Measurements from ENCODE around the gene HTR3B. TPM values are rescaled to one million over a fixed set of nuclear protein-coding genes. Genes with fewer than 3 reads are reported as not detected.

Gene HTR3B
- total and polyA plus RNA-seq, 10 of the 15 experiments (the other 5 are each of a cell fraction or from before 2014, with no cell fraction given) = not detected

DNA sequence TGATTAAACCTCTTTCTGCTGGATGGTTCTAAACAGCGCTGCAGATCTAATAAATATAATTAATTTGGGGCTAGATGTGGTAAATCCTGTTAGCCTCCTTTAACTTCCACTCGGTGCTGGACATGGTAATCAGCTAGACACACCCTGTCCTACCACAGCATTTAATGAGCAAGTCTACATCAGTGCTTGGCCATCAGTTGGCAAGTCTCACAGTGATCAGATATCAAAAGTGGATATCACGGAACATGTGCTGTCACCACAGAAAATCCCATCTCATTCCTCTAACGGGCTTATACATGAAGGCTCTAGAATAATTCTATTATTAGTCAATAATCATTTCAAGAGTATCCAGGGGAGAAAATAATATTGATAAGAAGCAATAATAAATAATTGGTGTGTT lies 23.6 kb upstream of the HTR3B start:
- intact Hi-C loops (cut with micrococcal nuclease; ENCODE audit: unreplicated experiment) = no loop called here
- no peak overlapping the region for H3K4me3 ChIP-seq
- no peak for FAIRE-seq
- ChIA-PET SMC1A (ENCODE audit: uncharacterized antibody, unreplicated experiment) (no interaction called here), RAD21 (ENCODE audit: unreplicated experiment) (no interaction called here), POLR2A (no interaction called here), CTCF (no interaction called here)
- no peak overlapping the region for H2AFZ ChIP-seq (ENCODE audit: control insufficient read depth, low read depth, low read length)
- no peak for ATAC-seq
- no peak overlapping the region for H3K27ac ChIP-seq (ENCODE audit: control insufficient read depth, insufficient read depth)
- in situ Hi-C loops (cut with MboI) = no loop called here
- 50% methylated on average over 4 of the region's 4 CpGs for WGBS (ENCODE audit: insufficient coverage, insufficient replicate concordance, low lambda C conversion rate, missing lambda C conversion rate)
- BruUV-seq (replicated peaks) = no TSS peak
- H3K4me2 ChIP-seq (ENCODE audit: control insufficient read depth, insufficient read depth) = no peak overlapping the region
- no peak for DNase-seq (ENCODE audit: low read depth, low spot score)
- no peak for TF ChIP-seq SUPT20H (IDR thresholded peaks at IDR 0.05; ENCODE audit: borderline replicate concordance, control insufficient read depth, low read depth, low read length)
- no peak for TF ChIP-seq MYC (IDR thresholded peaks at IDR 0.05; ENCODE audit: insufficient read depth, insufficient read length, insufficient replicate concordance, low read length, severe bottlenecking)
- TF ChIP-seq CEBPB (IDR thresholded peaks at IDR 0.05; ENCODE audit: borderline replicate concordance in 1 of 2, low read depth in 2 of 2, low read length in 2 of 2) = no peak
- TF ChIP-seq RAD21 (IDR thresholded peaks at IDR 0.05; ENCODE audit: insufficient read depth, low read depth, low read length) = no peak
- no peaks in the 10 kb centered on the region for H3K36me3 ChIP-seq (ENCODE audit: control insufficient read depth in 2 of 2, insufficient read depth in 2 of 2, low read length in 1 of 2)
- no peaks in the 10 kb centered on the region for H4K20me1 ChIP-seq (ENCODE audit: control insufficient read depth, insufficient read depth)
- no peaks in the 10 kb centered on the region; the same call in 2 of the 3 replicates for H3K9me3 ChIP-seq (replicated peaks; ENCODE audit: control insufficient read depth, insufficient read depth, low read length)
- H3K79me2 ChIP-seq (ENCODE audit: control insufficient read depth, insufficient read depth, low read length) = no peaks in the 10 kb centered on the region; the same call in 1 of the 2 replicates
- peaks cover 13% of the 10 kb centered on the region for H3K4me1 ChIP-seq (ENCODE audit: control insufficient read depth, insufficient read depth, low read length)
- H3K9ac ChIP-seq (ENCODE audit: control insufficient read depth, insufficient read depth, low read length) = no peak overlapping the region
- no peaks in the 10 kb centered on the region for H3K27me3 ChIP-seq (replicated peaks in 1 of 2; ENCODE audit: control insufficient read depth in 2 of 2, insufficient read depth in 2 of 2, low read length in 1 of 2)

DNA sequence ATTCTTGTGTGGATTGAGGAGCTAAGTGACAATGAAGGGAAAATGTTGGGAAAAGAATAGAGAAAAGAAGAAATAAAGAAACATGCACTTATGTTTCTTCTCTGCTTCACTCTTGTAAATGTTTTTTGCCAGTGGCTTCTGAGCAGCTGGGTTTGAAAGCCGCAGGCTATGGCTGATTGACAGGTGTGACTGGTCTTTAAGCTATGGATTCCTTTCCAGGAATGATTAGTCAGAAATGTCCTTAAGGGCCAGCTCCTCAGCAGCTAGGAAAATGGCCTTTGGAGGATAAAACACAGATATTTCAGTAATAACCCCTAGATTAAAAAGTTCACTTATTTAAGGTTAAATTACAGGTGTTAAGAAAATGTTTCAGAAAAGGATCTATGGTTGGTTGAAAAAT lies 22.7 kb upstream of the HTR3B start:
- H3K9ac ChIP-seq (ENCODE audit: control insufficient read depth, insufficient read depth, low read length) = no peak overlapping the region
- CTCF ChIA-PET = interaction anchor here (1.0 kb wide), 1 partner anchor 14 kb away, joined by 5 read pairs; no protein-coding TSS in a partner anchor
- POLR2A ChIA-PET = interaction anchor here (0.5 kb wide), 1 partner anchor 22 kb away, joined by 4 read pairs; no protein-coding TSS in a partner anchor
- H3K4me3 ChIP-seq = no peak overlapping the region
- H3K27me3 ChIP-seq (replicated peaks in 1 of 2; ENCODE audit: control insufficient read depth in 2 of 2, insufficient read depth in 2 of 2, low read length in 1 of 2) = no peaks in the 10 kb centered on the region
- SMC1A ChIA-PET (ENCODE audit: uncharacterized antibody, unreplicated experiment) = interaction anchor here (0.6 to 0.9 kb wide), 2 partner anchors 8 to 387 kb away, joined by 3 read pairs; no protein-coding TSS in a partner anchor
- H3K4me2 ChIP-seq (ENCODE audit: control insufficient read depth, insufficient read depth) = no peak overlapping the region
- H3K79me2 ChIP-seq (ENCODE audit: control insufficient read depth, insufficient read depth, low read length) = no peaks in the 10 kb centered on the region
- no peak overlapping the region for H2AFZ ChIP-seq (ENCODE audit: control insufficient read depth, low read depth, low read length)
- no peak overlapping the region for H3K27ac ChIP-seq (ENCODE audit: control insufficient read depth, insufficient read depth)
- H3K9me3 ChIP-seq (replicated peaks; ENCODE audit: control insufficient read depth, insufficient read depth, low read length) = no peaks in the 10 kb centered on the region; the same call in 2 of the 3 replicates
- in situ Hi-C loops (cut with MboI) = no loop called here
- no peaks in the 10 kb centered on the region for H4K20me1 ChIP-seq (ENCODE audit: control insufficient read depth, insufficient read depth)
- RAD21 ChIA-PET (ENCODE audit: unreplicated experiment) = no interaction called here
- no peak for FAIRE-seq
- no peaks in the 10 kb centered on the region for H3K36me3 ChIP-seq (ENCODE audit: control insufficient read depth in 2 of 2, insufficient read depth in 2 of 2, low read length in 1 of 2)
- ATAC-seq = no peak
- intact Hi-C loops (cut with micrococcal nuclease; ENCODE audit: unreplicated experiment) = no loop called here
- H3K4me1 ChIP-seq (ENCODE audit: control insufficient read depth, insufficient read depth, low read length) = peaks cover 7% of the 10 kb centered on the region
- 47% methylated on average over 1 of the region's 1 CpG for WGBS (ENCODE audit: insufficient coverage, insufficient replicate concordance, low lambda C conversion rate, missing lambda C conversion rate)
- no TSS peak for BruUV-seq (replicated peaks)
- no peak for DNase-seq (ENCODE audit: low read depth, low spot score)
- TF ChIP-seq LARP7 (IDR thresholded peaks at IDR 0.05) = no peak
- no peak for TF ChIP-seq HDAC2 (IDR thresholded peaks at IDR 0.05)
- TF ChIP-seq, protein P1, sequence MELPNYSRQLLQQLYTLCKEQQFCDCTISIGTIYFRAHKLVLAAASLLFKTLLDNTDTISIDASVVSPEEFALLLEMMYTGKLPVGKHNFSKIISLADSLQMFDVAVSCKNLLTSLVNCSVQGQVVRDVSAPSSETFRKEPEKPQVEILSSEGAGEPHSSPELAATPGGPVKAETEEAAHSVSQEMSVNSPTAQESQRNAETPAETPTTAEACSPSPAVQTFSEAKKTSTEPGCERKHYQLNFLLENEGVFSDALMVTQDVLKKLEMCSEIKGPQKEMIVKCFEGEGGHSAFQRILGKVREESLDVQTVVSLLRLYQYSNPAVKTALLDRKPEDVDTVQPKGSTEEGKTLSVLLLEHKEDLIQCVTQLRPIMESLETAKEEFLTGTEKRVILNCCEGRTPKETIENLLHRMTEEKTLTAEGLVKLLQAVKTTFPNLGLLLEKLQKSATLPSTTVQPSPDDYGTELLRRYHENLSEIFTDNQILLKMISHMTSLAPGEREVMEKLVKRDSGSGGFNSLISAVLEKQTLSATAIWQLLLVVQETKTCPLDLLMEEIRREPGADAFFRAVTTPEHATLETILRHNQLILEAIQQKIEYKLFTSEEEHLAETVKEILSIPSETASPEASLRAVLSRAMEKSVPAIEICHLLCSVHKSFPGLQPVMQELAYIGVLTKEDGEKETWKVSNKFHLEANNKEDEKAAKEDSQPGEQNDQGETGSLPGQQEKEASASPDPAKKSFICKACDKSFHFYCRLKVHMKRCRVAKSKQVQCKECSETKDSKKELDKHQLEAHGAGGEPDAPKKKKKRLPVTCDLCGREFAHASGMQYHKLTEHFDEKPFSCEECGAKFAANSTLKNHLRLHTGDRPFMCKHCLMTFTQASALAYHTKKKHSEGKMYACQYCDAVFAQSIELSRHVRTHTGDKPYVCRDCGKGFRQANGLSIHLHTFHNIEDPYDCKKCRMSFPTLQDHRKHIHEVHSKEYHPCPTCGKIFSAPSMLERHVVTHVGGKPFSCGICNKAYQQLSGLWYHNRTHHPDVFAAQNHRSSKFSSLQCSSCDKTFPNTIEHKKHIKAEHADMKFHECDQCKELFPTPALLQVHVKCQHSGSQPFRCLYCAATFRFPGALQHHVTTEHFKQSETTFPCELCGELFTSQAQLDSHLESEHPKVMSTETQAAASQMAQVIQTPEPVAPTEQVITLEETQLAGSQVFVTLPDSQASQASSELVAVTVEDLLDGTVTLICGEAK (IDR thresholded peaks at IDR 0.05; ENCODE audit: borderline replicate concordance) = no peak
- TF ChIP-seq, protein P2, sequence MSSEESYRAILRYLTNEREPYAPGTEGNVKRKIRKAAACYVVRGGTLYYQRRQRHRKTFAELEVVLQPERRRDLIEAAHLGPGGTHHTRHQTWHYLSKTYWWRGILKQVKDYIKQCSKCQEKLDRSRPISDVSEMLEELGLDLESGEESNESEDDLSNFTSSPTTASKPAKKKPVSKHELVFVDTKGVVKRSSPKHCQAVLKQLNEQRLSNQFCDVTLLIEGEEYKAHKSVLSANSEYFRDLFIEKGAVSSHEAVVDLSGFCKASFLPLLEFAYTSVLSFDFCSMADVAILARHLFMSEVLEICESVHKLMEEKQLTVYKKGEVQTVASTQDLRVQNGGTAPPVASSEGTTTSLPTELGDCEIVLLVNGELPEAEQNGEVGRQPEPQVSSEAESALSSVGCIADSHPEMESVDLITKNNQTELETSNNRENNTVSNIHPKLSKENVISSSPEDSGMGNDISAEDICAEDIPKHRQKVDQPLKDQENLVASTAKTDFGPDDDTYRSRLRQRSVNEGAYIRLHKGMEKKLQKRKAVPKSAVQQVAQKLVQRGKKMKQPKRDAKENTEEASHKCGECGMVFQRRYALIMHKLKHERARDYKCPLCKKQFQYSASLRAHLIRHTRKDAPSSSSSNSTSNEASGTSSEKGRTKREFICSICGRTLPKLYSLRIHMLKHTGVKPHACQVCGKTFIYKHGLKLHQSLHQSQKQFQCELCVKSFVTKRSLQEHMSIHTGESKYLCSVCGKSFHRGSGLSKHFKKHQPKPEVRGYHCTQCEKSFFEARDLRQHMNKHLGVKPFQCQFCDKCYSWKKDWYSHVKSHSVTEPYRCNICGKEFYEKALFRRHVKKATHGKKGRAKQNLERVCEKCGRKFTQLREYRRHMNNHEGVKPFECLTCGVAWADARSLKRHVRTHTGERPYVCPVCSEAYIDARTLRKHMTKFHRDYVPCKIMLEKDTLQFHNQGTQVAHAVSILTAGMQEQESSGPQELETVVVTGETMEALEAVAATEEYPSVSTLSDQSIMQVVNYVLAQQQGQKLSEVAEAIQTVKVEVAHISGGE (CRISPR knock-in tag; IDR thresholded peaks at IDR 0.05) = no peak
- TF ChIP-seq EED (IDR thresholded peaks at IDR 0.05; ENCODE audit: low read depth) = no peak
- no peak for TF ChIP-seq ZBED1 (IDR thresholded peaks at IDR 0.05; ENCODE audit: borderline replicate concordance)

Data from GM12878 (cell line).